ENCODE measurements around the gene C6orf136. TPM values are rescaled to one million over a fixed set of nuclear protein-coding genes. Genes with fewer than 3 reads are reported as not detected.

Gene C6orf136
- total and polyA plus RNA-seq, 9 of the 15 experiments (the other 6 are each of a cell fraction or from before 2014, with no cell fraction given) = 14.1 to 63.1 (median 18.4) TPM

- peak; percentile 99 for TF ChIP-seq THRB (CRISPR knock-in tag; conservative IDR thresholded peaks at IDR 0.05)
- TF ChIP-seq ZBTB34 (CRISPR knock-in tag; IDR thresholded peaks at IDR 0.05) = no peak
- no peak for TF ChIP-seq BRF1 (IDR thresholded peaks at IDR 0.05; ENCODE audit: borderline replicate concordance, extremely low read depth, insufficient read length)
- peak; percentile 45 for TF ChIP-seq CHD2 (IDR thresholded peaks at IDR 0.05; ENCODE audit: low read depth, low read length)
- TF ChIP-seq RERE (CRISPR knock-in tag; IDR thresholded peaks at IDR 0.05; ENCODE audit: borderline replicate concordance) = no peak
- TF ChIP-seq NR4A1 (CRISPR knock-in tag; IDR thresholded peaks at IDR 0.05) = no peak
- TF ChIP-seq NR4A1 (tag; IDR thresholded peaks at IDR 0.05) = no peak
- no peak; the same call in none of the 2 replicates for TF ChIP-seq FOXO4 (CRISPR knock-in tag; IDR thresholded peaks at IDR 0.05)
- no peak; the same call in 1 of the 2 replicates for TF ChIP-seq ZNF277 (CRISPR knock-in tag; IDR thresholded peaks at IDR 0.05; ENCODE audit: borderline replicate concordance)
- no peak for TF ChIP-seq ZNF785 (CRISPR knock-in tag; IDR thresholded peaks at IDR 0.05)
- TF ChIP-seq SIX5 (IDR thresholded peaks at IDR 0.05; ENCODE audit: borderline replicate concordance in 1 of 2, insufficient read depth in 1 of 2, low read depth in 1 of 2, low read length in 2 of 2) = no peak
- peak; percentile 45; the same call in 1 of the 2 replicates for TF ChIP-seq ZNF589 (CRISPR knock-in tag; IDR thresholded peaks at IDR 0.05; ENCODE audit: low read depth)
- TF ChIP-seq RBBP5 (IDR thresholded peaks at IDR 0.05; ENCODE audit: borderline replicate concordance, insufficient read depth, low read length, poor library complexity, severe bottlenecking) = no peak
- no peak for TF ChIP-seq SMARCA5 (IDR thresholded peaks at IDR 0.05)
- TF ChIP-seq DDX20 (tag; IDR thresholded peaks at IDR 0.05; ENCODE audit: low read depth) = peak; percentile 47
These were observed 31.5 kb upstream of the C6orf136 start (continued) for GRCh38 chr6:30615219-30615957.

Measured in K562 (cell line).